Endothelial cell of umbilical vein (primary cell): ENCODE measurements around the gene PAIP2B. TPM values are rescaled to one million over a fixed set of nuclear protein-coding genes. Genes with fewer than 3 reads are reported as not detected.

Experiments used
- BruUV-seq: library from RNA; stranded (reverse); fragments of 400-500 nt; replicated peaks from 2 replicates; lab custom pipeline; 2021; lab: Mats Ljungman, UMichigan
- CTCF ChIA-PET: fragments of 300-600, 350-600 bp; sonication (Branson Sonifier 250); formaldehyde crosslinking; loops from one replicate; lab custom pipeline; 2021; ENCODE audit warnings: antibody characterized with exemption, inconsistent platforms; lab: Charles Lee
- POLR2A ChIA-PET: fragments of 300-600, 350-600 bp; sonication (Branson Sonifier 250); formaldehyde crosslinking; loops from one replicate; lab custom pipeline; 2021; ENCODE audit warnings: antibody characterized with exemption, inconsistent platforms; lab: Charles Lee
- DNase-seq: peaks from one replicate; pipeline ENCODE4 v3.0.0-alpha.2; 2011; ENCODE audit warnings: low read depth, low spot score
- FAIRE-seq: peaks from 2 replicates; lab custom pipeline; 2011; peaks lifted over from hg19 to GRCh38; lab: Jason Lieb, UNC
- H2AFZ ChIP-seq: 2 replicates; pipeline ENCODE4 v1.6.0; 2012; ENCODE audit warnings: low read depth, low read length, control low read depth, inconsistent platforms
- H3K27ac ChIP-seq: 2 replicates; pipeline ENCODE4 v1.5.1; 2011; ENCODE audit warnings: low read depth, mild to moderate bottlenecking, control low read depth, low read length, moderate library complexity; ENCODE audit not compliant: insufficient read depth
- H3K27me3 ChIP-seq, 2 experiments: 2 replicates each; pipeline versions ENCODE4 v1.6.0 to v1.6.1; 2011; ENCODE audit warnings: low read length in 2 of 2, mixed read lengths in 1 of 2; ENCODE audit not compliant: control insufficient read depth in 2 of 2, insufficient read depth in 2 of 2
- H3K36me3 ChIP-seq, 2 experiments: 2 replicates in 1 of 2; 3 replicates in 1 of 2; pipeline ENCODE4 v1.5.1; 2011; ENCODE audit warnings: low read length in 2 of 2, mild to moderate bottlenecking in 1 of 2, moderate library complexity in 1 of 2; ENCODE audit not compliant: control insufficient read depth in 2 of 2, insufficient read depth in 2 of 2; ENCODE audit errors: extremely low read depth in 1 of 2
- H3K4me1 ChIP-seq: 3 replicates; pipeline ENCODE4 v1.5.1; 2011; ENCODE audit warnings: mild to moderate bottlenecking, low read length; ENCODE audit not compliant: control insufficient read depth, insufficient read depth; ENCODE audit errors: extremely low read depth
- H3K4me2 ChIP-seq: 2 replicates; pipeline ENCODE4 v1.6.1; 2011; ENCODE audit warnings: low read length, control low read depth, mixed read lengths; ENCODE audit not compliant: insufficient read depth
- H3K4me3 ChIP-seq, 3 experiments: fragments of 200-600 bp in 1 of 3; sonication (generic), shearing (Covaris generic) in 1 of 3; replicated peaks in 1 of 3; 2 replicates each; pipeline ENCODE4 v1.5.1; 2011 to 2016; ENCODE audit warnings: control low read depth in 3 of 3, low read length in 3 of 3, mild to moderate bottlenecking in 2 of 3, inconsistent platforms in 1 of 3, low read depth in 1 of 3, moderate library complexity in 1 of 3; ENCODE audit not compliant: insufficient read depth in 1 of 3
- H3K79me2 ChIP-seq: 2 replicates; pipeline ENCODE4 v1.6.0; 2012; ENCODE audit warnings: low read length, inconsistent platforms; ENCODE audit not compliant: control insufficient read depth, insufficient read depth
- H3K9ac ChIP-seq: replicated peaks from 2 replicates; pipeline ENCODE3; 2011; ENCODE audit warnings: low read length, control low read depth; ENCODE audit not compliant: insufficient read depth; ENCODE audit errors: extremely low read depth
- H3K9me1 ChIP-seq: replicated peaks from 3 replicates; pipeline ENCODE4 v1.6.0; 2011; ENCODE audit warnings: mild to moderate bottlenecking, low read length; ENCODE audit not compliant: control insufficient read depth, insufficient read depth; ENCODE audit errors: extremely low read depth
- H3K9me3 ChIP-seq: replicated peaks from 2 replicates; pipeline ENCODE4 v1.5.1; 2012; ENCODE audit warnings: low read length, inconsistent platforms; ENCODE audit not compliant: control insufficient read depth, insufficient read depth
- H4K20me1 ChIP-seq: replicated peaks from 2 replicates; pipeline ENCODE3; 2011; ENCODE audit warnings: mild to moderate bottlenecking, low read length; ENCODE audit not compliant: control insufficient read depth, insufficient read depth; ENCODE audit errors: extremely low read depth
- CTCF ChIP-seq, 2 donors: IDR thresholded peaks; 1 replicate in 1 of 2; 2 replicates in 1 of 2; pipeline ENCODE4 v1.5.1; 2011; ENCODE audit warnings: low read length in 2 of 2, mild to moderate bottlenecking in 2 of 2, moderate library complexity in 2 of 2, control low read depth in 1 of 2, inconsistent platforms in 1 of 2, low read depth in 1 of 2; ENCODE audit not compliant: insufficient read depth in 1 of 2; ENCODE audit errors: extremely low read depth in 1 of 2
- EZH2 ChIP-seq: IDR thresholded peaks from 2 replicates; pipeline ENCODE4 v1.6.1; 2012; ENCODE audit warnings: borderline replicate concordance, low read depth, mild to moderate bottlenecking, moderate library complexity, low read length, inconsistent platforms; ENCODE audit not compliant: severe bottlenecking
- FOS ChIP-seq: IDR thresholded peaks from 2 replicates; pipeline ENCODE4 v1.6.1; 2011; ENCODE audit warnings: mild to moderate bottlenecking, low read length, moderate library complexity, borderline replicate concordance; ENCODE audit not compliant: insufficient read depth
- GATA2 ChIP-seq: IDR thresholded peaks from 2 replicates; pipeline ENCODE4 v1.7.0; 2011; ENCODE audit warnings: low read depth, mild to moderate bottlenecking, moderate library complexity, mixed read lengths, low read length; ENCODE audit not compliant: insufficient read length, insufficient read depth
- JUN ChIP-seq: IDR thresholded peaks from 2 replicates; pipeline ENCODE4 v1.6.1; 2011; ENCODE audit warnings: borderline replicate concordance, low read depth; ENCODE audit not compliant: insufficient read length, insufficient read depth
- MYC ChIP-seq: IDR thresholded peaks from one replicate; pipeline ENCODE4 v1.6.1; 2011; ENCODE audit warnings: mild to moderate bottlenecking, low read depth, low read length
- POLR2A ChIP-seq: IDR thresholded peaks from 2 replicates; pipeline ENCODE4 v1.6.1; 2012; ENCODE audit warnings: low read depth, mild to moderate bottlenecking, control low read depth, low read length
- POLR2AphosphoS5 ChIP-seq: IDR thresholded peaks from 2 replicates; pipeline ENCODE4 v1.6.1; 2012; ENCODE audit warnings: low read depth, mild to moderate bottlenecking, control low read depth, low read length, moderate library complexity; ENCODE audit not compliant: insufficient read depth
- dilution Hi-C: fragments of 300-500 bp; cut with MboI; formaldehyde crosslinking; loops from one replicate; pipeline ENCODE4 v1.15.0; 2019; ENCODE audit warnings: low sequenced_read_pairs; ENCODE audit not compliant: extremely low pct_ligation_motif_present
- intact Hi-C: fragments of 100-400 bp; cut with micrococcal nuclease; formaldehyde crosslinking; loops from one replicate; pipeline ENCODE4 v1.10.0; 2022
- polyA plus RNA-seq, 4 experiments: library from polyadenylated mRNA; depleted of rRNA in 3 of 4; stranded (reverse) in 3 of 4; unstranded in 1 of 4; fragments of >200 nt; gene quantifications; 2 replicates each; pipeline versions ENCODE4 v1.2.1 to v1.2.3, GENCODE V29; 2011 to 2012; ENCODE audit warnings: missing spikeins in 1 of 4
- total RNA-seq: library from RNA; stranded (reverse); gene quantifications from 2 replicates; pipeline ENCODE4 v1.2.3, GENCODE V29; 2021
- TF ChIP-seq, protein P1 (sequence below): IDR thresholded peaks from 2 replicates; pipeline ENCODE4 v1.6.1; 2011; ENCODE audit not compliant: insufficient read depth, insufficient read length

The PAIP2B gene
- total and polyA plus RNA-seq, 2 donors (not counting 3 experiments of a cell fraction or from before 2014, with no cell fraction given) = 0.21 to 0.62 TPM

DNA sequence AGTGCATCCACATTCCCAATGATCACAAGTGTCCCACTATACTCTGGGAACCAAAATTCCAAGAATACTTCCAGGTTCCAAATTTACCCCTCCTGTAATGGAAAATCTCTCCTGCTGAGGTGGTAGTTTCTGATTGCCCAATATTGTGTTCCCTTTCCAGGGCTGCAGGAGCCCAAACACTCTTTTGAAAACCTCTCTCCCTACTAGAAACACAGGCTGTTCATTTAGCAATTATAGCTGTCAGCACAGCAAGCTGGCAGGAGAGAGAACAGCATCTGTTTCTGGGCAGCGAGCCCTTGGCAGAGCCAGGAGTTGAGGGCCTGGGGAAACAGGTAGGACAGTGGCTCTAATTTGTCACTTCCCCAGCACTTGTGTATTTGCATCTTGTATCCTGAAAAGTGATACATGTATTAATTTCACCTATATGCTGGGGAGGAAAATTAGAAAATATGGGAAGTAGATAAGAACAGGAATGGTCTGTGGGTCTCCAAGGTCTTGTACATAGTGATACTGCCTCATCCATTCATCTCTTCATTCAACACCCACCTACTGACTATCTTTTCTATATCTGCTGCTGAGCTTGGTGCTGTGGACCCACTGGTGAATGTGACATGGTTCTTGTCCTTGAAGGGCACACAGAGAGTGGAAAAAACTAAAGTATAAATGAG lies 16.9 kb upstream of the PAIP2B start:
- no peak overlapping the region for H3K27ac ChIP-seq
- POLR2A ChIA-PET = no interaction called here
- intact Hi-C loops (no loop called here), dilution Hi-C loops (no loop called here)
- no peak for TF ChIP-seq GATA2
- no peak overlapping the region for H2AFZ ChIP-seq
- FAIRE-seq (no peak), DNase-seq (no peak)
- no peaks in the 10 kb centered on the region for H3K9me1 ChIP-seq
- H3K9ac ChIP-seq = no peak overlapping the region
- H4K20me1 ChIP-seq = no peaks in the 10 kb centered on the region
- no peaks in the 10 kb centered on the region for H3K4me1 ChIP-seq
- H3K4me2 ChIP-seq = no peak overlapping the region
- CTCF ChIA-PET = interaction anchor here (1.0 to 1.2 kb wide), 2 partner anchors 33 to 38 kb away, joined by 3 read pairs; no protein-coding TSS in a partner anchor
- H3K4me3 ChIP-seq = no peak overlapping the region
- H3K27me3 ChIP-seq = peaks cover 8 to 16% of the 10 kb centered on the region in 2 experiments
- H3K9me3 ChIP-seq = no peaks in the 10 kb centered on the region
- no peaks in the 10 kb centered on the region for H3K79me2 ChIP-seq
- no peaks in the 10 kb centered on the region for H3K36me3 ChIP-seq
- BruUV-seq = no TSS peak

DNA sequence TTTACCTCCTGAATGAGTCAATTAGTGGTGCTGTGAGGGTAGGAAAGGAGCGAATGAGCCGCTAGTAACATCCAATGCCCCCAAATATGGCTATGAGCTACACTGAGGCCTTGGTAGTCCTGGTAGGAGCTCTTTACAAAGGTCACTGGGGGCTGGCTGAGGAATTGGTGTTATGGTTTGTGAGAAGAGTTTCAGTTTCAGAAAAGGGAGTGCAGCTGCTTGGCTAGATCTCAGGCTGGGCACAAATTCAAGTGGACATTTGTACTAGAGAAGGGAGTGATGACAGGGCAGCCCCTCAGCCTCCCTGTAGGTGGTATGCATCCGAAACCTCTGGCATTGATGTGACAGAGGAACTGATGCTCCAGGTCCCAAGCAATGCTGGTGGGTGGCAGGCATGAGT lies 13.9 kb upstream of the PAIP2B start:
- FAIRE-seq (no peak), DNase-seq (no peak)
- BruUV-seq = no TSS peak
- H3K4me3 ChIP-seq = no peak overlapping the region
- no peak overlapping the region for H2AFZ ChIP-seq
- TF ChIP-seq, protein P1, sequence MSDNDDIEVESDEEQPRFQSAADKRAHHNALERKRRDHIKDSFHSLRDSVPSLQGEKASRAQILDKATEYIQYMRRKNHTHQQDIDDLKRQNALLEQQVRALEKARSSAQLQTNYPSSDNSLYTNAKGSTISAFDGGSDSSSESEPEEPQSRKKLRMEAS = no peak
- TF ChIP-seq FOS = no peak
- no peak for TF ChIP-seq JUN
- no peak for TF ChIP-seq POLR2AphosphoS5
- no peak for TF ChIP-seq MYC
- TF ChIP-seq POLR2A = no peak
- TF ChIP-seq EZH2 = no peak
- TF ChIP-seq CTCF (IDR thresholded peaks at IDR 0.05; ENCODE audit: extremely low read depth in 1 of 2, insufficient read depth in 1 of 2, low read depth in 1 of 2, low read length in 2 of 2) = no peak
- no peaks in the 10 kb centered on the region for H3K4me1 ChIP-seq
- H3K9me3 ChIP-seq = no peaks in the 10 kb centered on the region
- intact Hi-C loops = no loop called here
- no peaks in the 10 kb centered on the region for H3K9me1 ChIP-seq
- H3K27me3 ChIP-seq = peaks cover 12 to 32% of the 10 kb centered on the region in 2 experiments
- H3K9ac ChIP-seq = no peak overlapping the region
- no peaks in the 10 kb centered on the region for H4K20me1 ChIP-seq
- H3K27ac ChIP-seq = no peak overlapping the region
- CTCF ChIA-PET = no interaction called here
- no peaks in the 10 kb centered on the region for H3K36me3 ChIP-seq
- POLR2A ChIA-PET = no interaction called here
- dilution Hi-C loops = no loop called here
- H3K4me2 ChIP-seq = no peak overlapping the region
- no peaks in the 10 kb centered on the region for H3K79me2 ChIP-seq
